ENCODE results near the gene DCP1A.

DNA sequence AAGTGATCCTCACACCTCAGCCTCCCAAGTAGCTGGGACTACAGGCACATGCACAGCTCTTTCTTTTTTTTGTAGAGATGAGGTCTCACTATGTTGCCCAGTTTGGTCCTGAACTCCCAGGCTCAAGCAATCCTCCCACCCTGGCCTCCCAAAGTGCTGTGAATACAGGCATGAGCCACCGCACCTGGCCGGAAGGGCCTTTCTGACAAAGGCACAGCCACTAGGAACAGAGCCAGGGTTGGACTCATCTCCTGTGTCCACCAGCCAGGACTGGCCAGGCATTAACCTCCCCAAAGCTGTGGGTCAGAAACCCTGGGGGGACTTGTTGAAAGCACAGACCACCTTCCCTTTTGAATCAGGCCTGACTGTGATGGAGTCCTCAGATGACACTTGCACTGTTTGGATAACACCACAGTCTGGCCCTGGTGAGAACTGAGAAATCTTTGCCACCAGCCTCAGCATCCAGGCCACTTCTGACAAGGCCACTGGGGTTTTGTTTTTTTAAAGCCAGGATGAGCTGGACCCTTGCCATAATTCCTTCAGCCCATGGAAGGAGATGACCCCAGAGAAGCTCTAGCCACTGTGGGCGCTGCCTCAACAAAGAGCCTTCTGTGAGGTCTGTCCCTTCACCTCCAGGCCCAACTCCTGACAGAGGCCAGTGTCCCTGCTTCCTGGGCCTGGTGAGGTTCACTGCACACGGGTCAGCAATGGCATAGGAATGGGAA is 96.3 kb downstream of the DCP1A start:
- TF ChIP-seq POLR2AphosphoS5 (IDR thresholded peaks at IDR 0.05; ENCODE audit: low read depth, low read length) (no peak), POLR2A (IDR thresholded peaks at IDR 0.05; ENCODE audit: low read depth, low read length) (no peak), TAF1 (IDR thresholded peaks at IDR 0.05; ENCODE audit: borderline replicate concordance, low read depth, low read length) (no peak)
